Gastrocnemius medialis (tissue), 4 donors: ENCODE results near the gene DHRSX. TPM values are rescaled to one million over a fixed set of nuclear protein-coding genes. Genes with fewer than 3 reads are reported as not detected.
"Not testable (repeated sequence)": the region's sequence is repeated elsewhere in the genome, so short reads cannot be mapped to it uniquely, and the experiment has no call there.

Source experiments
- ATAC-seq, 2 donors: fragments of 150-250 bp; one replicate each; pipeline ENCODE4 v1.9.1; 2016
- DNase-seq, 2 donors: peaks; one replicate each; pipeline ENCODE4 v3.0.0-alpha.2; 2019
- H3K27ac ChIP-seq, 4 donors: fragments of 200-600 bp; sonication (generic); 1 replicate in 1 of 4; 2 replicates in 3 of 4; pipeline ENCODE4 v1.5.1; 2016 to 2018; ENCODE audit warnings: mild to moderate bottlenecking in 2 of 4, moderate library complexity in 1 of 4
- H3K27me3 ChIP-seq, 3 donors: fragments of 200-600 bp; sonication (generic) in 2 of 3; 1 replicate in 1 of 3; 2 replicates in 2 of 3; pipeline versions ENCODE4 v1.5.1 to v1.6.0; 2016 to 2019; ENCODE audit warnings: mild to moderate bottlenecking in 1 of 3, moderate library complexity in 1 of 3
- H3K36me3 ChIP-seq, 2 donors: fragments of 200-600 bp; sonication (generic) in 1 of 2; one replicate each; pipeline ENCODE4 v1.5.1; 2017 to 2018
- H3K4me1 ChIP-seq, 2 donors: fragments of 200-600 bp; sonication (generic) in 1 of 2; one replicate each; pipeline ENCODE4 v1.5.1; 2016 to 2017; ENCODE audit warnings: mild to moderate bottlenecking in 2 of 2
- H3K4me3 ChIP-seq, 4 donors: fragments of 200-600 bp; sonication (generic) in 3 of 4; 1 replicate in 1 of 4; 2 replicates in 3 of 4; pipeline ENCODE4 v1.5.1; 2016 to 2019; ENCODE audit warnings: mild to moderate bottlenecking in 2 of 4
- H3K9me3 ChIP-seq, 3 donors: fragments of 200-600 bp; sonication (generic) in 2 of 3; 1 replicate in 1 of 3; 2 replicates in 2 of 3; pipeline ENCODE4 v1.5.1; 2016 to 2019
- CTCF ChIP-seq, 5 experiments: fragments of 450-650 bp in 3 of 5; fragments of 200-600 bp in 2 of 5; sonication (generic) in 2 of 5; IDR thresholded peaks in 4 of 5; conservative IDR thresholded peaks in 1 of 5; 1 replicate in 4 of 5; 2 replicates in 1 of 5; pipeline ENCODE4 v1.5.1; 2016 to 2019; ENCODE audit warnings: antibody characterized with exemption in 5 of 5, mild to moderate bottlenecking in 3 of 5, moderate library complexity in 3 of 5
- POLR2A ChIP-seq, 2 donors: fragments of 450-650 bp; IDR thresholded peaks; one replicate each; pipeline ENCODE4 v1.6.1; 2017; ENCODE audit warnings: antibody characterized with exemption in 2 of 2, mild to moderate bottlenecking in 2 of 2, moderate library complexity in 2 of 2
- in situ Hi-C, 4 donors: fragments of 200-750 bp; cut with MboI; loops; one replicate each; pipeline versions ENCODE4 v1.15.0 to v1.8.0; 2017; ENCODE audit warnings: low sequenced_read_pairs in 4 of 4
- intact Hi-C: fragments of 100-400 bp; cut with DNase I; formaldehyde crosslinking; loops from one replicate; pipeline ENCODE4 v1.15.1; 2023; ENCODE audit warnings: low total_unique reads
- total RNA-seq, 4 donors: library from RNA; depleted of rRNA; stranded (reverse); fragments of >200 nt; gene quantifications; one replicate each; pipeline versions ENCODE4 v1.1.0 to v1.2.3, GENCODE V29; 2016

The DHRSX gene
- total RNA-seq, 4 donors from 2014 or later = 9.8 to 31.1 (median 13.6) TPM

GRCh38 chrX:2383144-2383543, 117.6 kb downstream of the DHRSX start:
- in situ Hi-C loops (loop anchor here in 1 of 4 donors (10.0 kb wide), 1 partner anchor 62 kb away; no protein-coding TSS in a partner anchor), intact Hi-C loops (no loop called here)
- Histone ChIP-seq H3K9me3 (no peaks in the 10 kb centered on the region), H3K4me3 (no peak overlapping the region), H3K4me1 (peaks cover 18% of the 10 kb centered on the region in 2 donors), H3K27me3 (no peaks in the 10 kb centered on the region), H3K36me3 (no peaks in the 10 kb centered on the region), H3K27ac (no peak overlapping the region)
- DNase-seq (no peak), ATAC-seq (no peak)
- no peak for TF ChIP-seq POLR2A (IDR thresholded peaks at IDR 0.05)
- TF ChIP-seq CTCF (IDR thresholded peaks at IDR 0.05 in 4 of 5, conservative IDR thresholded peaks at IDR 0.05 in 1 of 5) = no peak

DNA sequence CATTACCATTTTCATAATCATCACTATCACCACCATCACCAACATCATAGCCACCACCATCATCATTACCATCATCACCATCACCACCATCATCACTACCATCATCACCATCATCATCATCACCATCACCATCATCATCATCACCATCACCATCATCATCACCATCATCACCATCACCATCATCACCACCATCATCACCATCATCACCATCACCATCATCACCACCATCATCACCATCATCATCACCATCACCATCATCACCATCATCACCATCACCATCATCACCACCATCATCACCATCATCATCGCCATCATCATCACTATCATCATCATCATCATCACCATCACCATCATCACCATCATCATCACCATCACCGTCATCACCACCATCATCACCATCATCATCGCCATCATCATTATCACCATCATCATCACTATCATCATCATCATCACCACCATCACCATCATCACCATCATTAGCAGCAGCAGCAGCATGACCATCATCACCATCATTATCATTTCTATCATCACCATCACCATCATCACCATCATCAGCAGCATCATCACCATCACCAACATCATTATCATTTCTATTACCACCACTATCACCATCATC, 118.2 kb downstream of the DHRSX start:
- ATAC-seq, H3K9me3 ChIP-seq, intact Hi-C loops, H3K4me3 ChIP-seq, H3K27me3 ChIP-seq, H3K27ac ChIP-seq, H3K36me3 ChIP-seq, DNase-seq: not testable (repeated sequence)
- in situ Hi-C loops = loop anchor here in 1 of 4 donors (10.0 kb wide), 1 partner anchor 62 kb away; no protein-coding TSS in a partner anchor
- peaks cover 12 to 16% of the 10 kb centered on the region in 2 donors for H3K4me1 ChIP-seq

DNA sequence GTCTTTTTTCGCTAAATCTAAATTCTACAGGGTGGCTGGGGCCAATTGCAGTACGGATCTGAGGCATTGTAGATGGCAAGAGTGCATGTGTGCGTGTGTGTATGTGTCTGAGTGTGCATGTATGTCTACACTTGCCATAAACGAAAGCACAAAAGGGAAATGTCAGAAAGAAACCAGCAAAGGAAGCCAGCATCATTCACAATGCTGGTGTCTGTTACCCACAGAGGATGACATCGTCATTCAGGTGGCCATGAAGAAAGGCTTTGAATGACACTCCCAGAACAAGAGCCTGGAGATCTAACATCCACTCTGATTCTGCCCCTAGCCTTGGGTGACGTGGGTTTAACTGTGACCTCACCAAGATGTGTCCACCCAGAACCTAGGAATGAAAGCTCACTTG, 124.6 kb downstream of the DHRSX start:
- in situ Hi-C loops = no loop called here
- Histone ChIP-seq H3K36me3 (no peaks in the 10 kb centered on the region), H3K4me3 (no peak overlapping the region), H3K9me3 (no peaks in the 10 kb centered on the region), H3K27me3 (no peaks in the 10 kb centered on the region), H3K4me1 (peaks cover 0 to 6% of the 10 kb centered on the region in 2 donors), H3K27ac (no peak overlapping the region)
- no peak for ATAC-seq
- no peak for DNase-seq
- TF ChIP-seq CTCF (IDR thresholded peaks at IDR 0.05 in 4 of 5, conservative IDR thresholded peaks at IDR 0.05 in 1 of 5) (no peak), POLR2A (IDR thresholded peaks at IDR 0.05) (no peak)
- intact Hi-C loops = no loop called here

- peaks cover 0 to 6% of the 10 kb centered on the region in 2 donors for H3K4me1 ChIP-seq
- no peaks in the 10 kb centered on the region for H3K27me3 ChIP-seq
- no peaks in the 10 kb centered on the region for H3K9me3 ChIP-seq
- intact Hi-C loops = no loop called here
- no peak for TF ChIP-seq CTCF (IDR thresholded peaks at IDR 0.05 in 4 of 5, conservative IDR thresholded peaks at IDR 0.05 in 1 of 5)
- TF ChIP-seq POLR2A (IDR thresholded peaks at IDR 0.05) = no peak
- no peak overlapping the region for H3K27ac ChIP-seq
- H3K4me3 ChIP-seq = no peak overlapping the region
- in situ Hi-C loops = no loop called here
- DNase-seq = no peak
- no peaks in the 10 kb centered on the region for H3K36me3 ChIP-seq
- no peak for ATAC-seq
These were observed 126.7 kb downstream of the DHRSX start for GRCh38 chrX:2374086-2374485.

- ATAC-seq = no peak
- H3K4me3 ChIP-seq = no peak overlapping the region
- no peaks in the 10 kb centered on the region for H3K36me3 ChIP-seq
- H3K27ac ChIP-seq = no peak overlapping the region
- no peak for TF ChIP-seq POLR2A (IDR thresholded peaks at IDR 0.05)
- no peak for TF ChIP-seq CTCF (IDR thresholded peaks at IDR 0.05 in 4 of 5, conservative IDR thresholded peaks at IDR 0.05 in 1 of 5)
- in situ Hi-C loops = no loop called here
- H3K4me1 ChIP-seq = peaks cover 0 to 6% of the 10 kb centered on the region in 2 donors
- H3K27me3 ChIP-seq = no peaks in the 10 kb centered on the region
- intact Hi-C loops = no loop called here
- no peak for DNase-seq
- H3K9me3 ChIP-seq = no peaks in the 10 kb centered on the region
These were observed 127.2 kb downstream of the DHRSX start for GRCh38 chrX:2373615-2374014.
